ENCODE data around the gene SRPK3. TPM values are rescaled to one million over a fixed set of nuclear protein-coding genes. Genes with fewer than 3 reads are reported as not detected.

The SRPK3 gene
- total RNA-seq = not detected
- not detected for total RNA-seq (2013)

GRCh38 chrX:153780678-153781427 lies at the start of gene SRPK3:
SRPK3 (plus strand) TSS chrX:153781041; CDS start chrX:153781087, 46 bp downstream.
- TF ChIP-seq, protein P1, sequence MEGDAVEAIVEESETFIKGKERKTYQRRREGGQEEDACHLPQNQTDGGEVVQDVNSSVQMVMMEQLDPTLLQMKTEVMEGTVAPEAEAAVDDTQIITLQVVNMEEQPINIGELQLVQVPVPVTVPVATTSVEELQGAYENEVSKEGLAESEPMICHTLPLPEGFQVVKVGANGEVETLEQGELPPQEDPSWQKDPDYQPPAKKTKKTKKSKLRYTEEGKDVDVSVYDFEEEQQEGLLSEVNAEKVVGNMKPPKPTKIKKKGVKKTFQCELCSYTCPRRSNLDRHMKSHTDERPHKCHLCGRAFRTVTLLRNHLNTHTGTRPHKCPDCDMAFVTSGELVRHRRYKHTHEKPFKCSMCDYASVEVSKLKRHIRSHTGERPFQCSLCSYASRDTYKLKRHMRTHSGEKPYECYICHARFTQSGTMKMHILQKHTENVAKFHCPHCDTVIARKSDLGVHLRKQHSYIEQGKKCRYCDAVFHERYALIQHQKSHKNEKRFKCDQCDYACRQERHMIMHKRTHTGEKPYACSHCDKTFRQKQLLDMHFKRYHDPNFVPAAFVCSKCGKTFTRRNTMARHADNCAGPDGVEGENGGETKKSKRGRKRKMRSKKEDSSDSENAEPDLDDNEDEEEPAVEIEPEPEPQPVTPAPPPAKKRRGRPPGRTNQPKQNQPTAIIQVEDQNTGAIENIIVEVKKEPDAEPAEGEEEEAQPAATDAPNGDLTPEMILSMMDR (IDR thresholded peaks at IDR 0.05) = no peak
- Histone ChIP-seq H3K27me3 (ENCODE audit: control insufficient read depth, insufficient read depth, low read length) (peaks cover 2% of the 10 kb centered on the region), H3K36me3 (ENCODE audit: control insufficient read depth, insufficient read depth, low read length) (peaks cover 2% of the 10 kb centered on the region), H3K4me3 (ENCODE audit: low read length) (no peak within 1 kb of the TSS), H3K9me3 (ENCODE audit: control insufficient read depth, insufficient read depth, low read length) (no peaks in the 10 kb centered on the region), H3K4me1 (ENCODE audit: control insufficient read depth, insufficient read depth, low read length) (peaks cover 12% of the 10 kb centered on the region), H3K27ac (ENCODE audit: low read length) (no peak within 1 kb of the TSS)
- peaks cover 9% of the 10 kb centered on the region in 2 donors for H3K27me3 Mint-ChIP-seq (ENCODE audit: low read depth in 2 of 2)
- intact Hi-C loops (cut with micrococcal nuclease) = no loop called here
- H3K9me3 Mint-ChIP-seq = no peaks in the 10 kb centered on the region
- H3K27ac Mint-ChIP-seq = no peak within 1 kb of the TSS
- peaks cover 0 to 9% of the 10 kb centered on the region in 2 donors for H3K4me1 Mint-ChIP-seq
- ATAC-seq (peak in 1 of 3 donors; percentile 32), DNase-seq (no peak)
- H3K36me3 Mint-ChIP-seq = no peaks in the 10 kb centered on the region
- WGBS (ENCODE audit: insufficient coverage) = 38% methylated on average over 47 of the region's 52 CpGs
- H3K4me3 Mint-ChIP-seq = no peak within 1 kb of the TSS

DNA sequence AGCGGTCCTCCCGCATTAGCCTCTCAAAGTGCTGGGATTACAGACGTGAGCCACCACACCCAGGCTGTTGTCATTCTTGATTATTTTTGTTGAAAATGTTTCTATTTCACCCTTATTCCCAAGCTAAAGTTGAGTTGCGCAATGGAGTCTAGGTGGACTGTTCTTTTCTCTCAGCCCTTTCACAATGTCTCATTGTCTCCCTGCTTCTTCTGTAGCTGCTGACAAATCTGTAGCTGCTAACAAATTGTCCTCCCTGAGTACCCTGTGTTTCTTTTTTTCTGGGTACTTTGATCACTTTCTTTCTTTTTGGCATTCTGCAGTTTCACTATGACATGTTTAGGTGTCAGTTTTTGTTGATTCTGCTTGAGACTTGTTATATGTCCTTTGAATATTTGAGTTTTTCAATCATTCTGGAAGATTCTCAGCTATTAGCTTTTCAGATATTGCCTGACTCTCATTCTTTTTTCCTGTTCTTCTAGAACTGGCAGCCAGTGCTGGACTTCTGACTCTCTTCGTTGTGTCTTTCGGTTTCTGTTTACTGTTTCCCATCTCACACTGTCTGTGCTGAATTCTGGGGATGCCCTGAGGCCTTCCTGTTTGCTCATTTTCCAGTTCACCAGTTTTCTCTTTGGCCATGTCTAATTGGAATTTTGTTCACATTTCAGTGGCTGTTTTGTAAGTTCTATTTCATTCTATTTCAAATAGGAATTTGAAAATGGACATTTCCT lies 49.6 kb upstream of the SRPK3 start:
- intact Hi-C loops (cut with micrococcal nuclease) = no loop called here

GRCh38 chrX:153731845-153732215 lies 49.0 kb upstream of the SRPK3 start:
- 87% methylated on average over 3 of the region's 3 CpGs for WGBS (ENCODE audit: insufficient coverage)
- Histone ChIP-seq H3K36me3 (ENCODE audit: control insufficient read depth, insufficient read depth, low read length) (peaks cover 9% of the 10 kb centered on the region), H3K4me3 (ENCODE audit: low read length) (no peak overlapping the region), H3K4me1 (ENCODE audit: control insufficient read depth, insufficient read depth, low read length) (peaks cover 26% of the 10 kb centered on the region), H3K27me3 (ENCODE audit: control insufficient read depth, insufficient read depth, low read length) (no peaks in the 10 kb centered on the region), H3K27ac (ENCODE audit: low read length) (peak overlapping the region; percentile 24), H3K9me3 (ENCODE audit: control insufficient read depth, insufficient read depth, low read length) (no peaks in the 10 kb centered on the region)
- DNase-seq (no peak), ATAC-seq (no peak)
- H3K4me1 Mint-ChIP-seq = peaks cover 21 to 32% of the 10 kb centered on the region in 2 donors
- intact Hi-C loops (cut with micrococcal nuclease) = no loop called here
- peak overlapping the region in 1 of 2 donors; percentile 39 for H3K27ac Mint-ChIP-seq
- TF ChIP-seq, protein P1 (IDR thresholded peaks at IDR 0.05) = no peak
- no peaks in the 10 kb centered on the region for H3K36me3 Mint-ChIP-seq
- H3K27me3 Mint-ChIP-seq (ENCODE audit: low read depth in 2 of 2) = no peaks in the 10 kb centered on the region
- no peak overlapping the region for H3K4me3 Mint-ChIP-seq
- no peaks in the 10 kb centered on the region for H3K9me3 Mint-ChIP-seq

More for the DNA sequence above, 49.6 kb upstream of the SRPK3 start:
- ATAC-seq (no peak), DNase-seq (no peak)
- peaks cover 21 to 35% of the 10 kb centered on the region in 2 donors for H3K4me1 Mint-ChIP-seq
- Histone ChIP-seq H3K36me3 (ENCODE audit: control insufficient read depth, insufficient read depth, low read length) (peaks cover 6% of the 10 kb centered on the region), H3K27me3 (ENCODE audit: control insufficient read depth, insufficient read depth, low read length) (no peaks in the 10 kb centered on the region), H3K4me3 (ENCODE audit: low read length) (no peak overlapping the region), H3K27ac (ENCODE audit: low read length) (peak overlapping the region; percentile 24), H3K4me1 (ENCODE audit: control insufficient read depth, insufficient read depth, low read length) (peaks cover 32% of the 10 kb centered on the region), H3K9me3 (ENCODE audit: control insufficient read depth, insufficient read depth, low read length) (no peaks in the 10 kb centered on the region)
- TF ChIP-seq, protein P1 (IDR thresholded peaks at IDR 0.05) = no peak
- no peaks in the 10 kb centered on the region for H3K36me3 Mint-ChIP-seq
- peak overlapping the region in 1 of 2 donors; percentile 39 for H3K27ac Mint-ChIP-seq
- no peak overlapping the region for H3K4me3 Mint-ChIP-seq
- WGBS (ENCODE audit: insufficient coverage) = 62% methylated on average over 4 of the region's 6 CpGs
- no peaks in the 10 kb centered on the region for H3K27me3 Mint-ChIP-seq (ENCODE audit: low read depth in 2 of 2)
- no peaks in the 10 kb centered on the region for H3K9me3 Mint-ChIP-seq
